AG08396 (cell line): Measurements from ENCODE around the gene DCHS1.
A peak's percentile ranks its signal among the peaks of the same experiment; 100 is the strongest.

ENCODE experiments used
- DNase-seq: peaks from one replicate; pipeline ENCODE4 v3.0.0; 2012; ENCODE audit warnings: low spot score, mixed read lengths

DCHS1 gene

DNA sequence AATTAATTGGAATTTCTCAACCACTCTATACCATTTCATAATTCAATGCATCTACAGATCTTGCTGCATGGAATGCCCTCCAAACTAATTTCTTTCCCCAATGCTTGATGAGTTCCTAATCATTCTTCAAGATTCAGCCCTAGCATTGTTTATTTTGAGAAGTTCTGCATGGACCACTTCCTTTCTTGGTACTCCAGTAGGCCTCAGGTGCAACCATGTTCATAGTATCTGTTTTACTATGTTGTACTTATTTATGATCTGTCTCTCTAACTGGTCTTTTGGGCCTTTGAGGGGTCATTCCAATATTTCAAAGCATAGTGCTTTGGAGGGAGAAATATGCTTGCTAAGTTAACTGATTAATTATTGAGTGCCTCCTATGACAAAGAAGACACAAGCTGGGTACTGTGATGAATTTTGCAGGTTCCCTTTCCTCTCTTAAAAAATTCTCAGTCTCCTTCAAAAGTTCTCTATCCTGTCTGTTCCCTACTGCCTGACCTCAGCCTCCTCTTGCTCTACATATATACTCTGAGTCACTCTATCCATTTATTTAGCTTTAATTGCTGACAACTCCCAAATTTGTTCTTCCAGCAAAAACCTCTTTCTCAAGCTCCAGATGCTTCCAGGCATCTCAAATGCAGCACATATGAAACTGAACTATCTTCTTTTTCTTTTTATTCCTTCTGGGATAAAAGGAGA lies 18.1 kb upstream of the DCHS1 start:
- DNase-seq: no peak

DNA sequence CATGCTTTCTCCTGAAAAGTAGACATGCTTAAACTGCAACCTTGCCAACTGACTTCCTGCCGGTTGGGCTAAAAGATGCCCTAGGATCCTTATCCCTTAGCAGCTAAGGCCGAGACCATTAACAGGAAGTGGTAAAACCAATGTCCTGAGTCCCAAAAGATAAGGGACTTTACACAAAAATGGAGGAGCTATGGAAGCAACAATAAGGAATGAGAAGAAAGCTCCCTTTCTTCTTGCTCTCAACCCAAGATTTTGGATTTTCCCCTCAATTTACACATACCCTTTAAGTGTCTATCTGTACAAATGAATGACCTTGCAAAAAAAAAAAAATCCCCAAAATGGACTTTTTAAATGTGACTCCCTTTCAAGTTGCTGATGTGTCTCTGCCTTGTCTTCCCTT lies 16.4 kb upstream of the DCHS1 start:
- no peak for DNase-seq

DNA sequence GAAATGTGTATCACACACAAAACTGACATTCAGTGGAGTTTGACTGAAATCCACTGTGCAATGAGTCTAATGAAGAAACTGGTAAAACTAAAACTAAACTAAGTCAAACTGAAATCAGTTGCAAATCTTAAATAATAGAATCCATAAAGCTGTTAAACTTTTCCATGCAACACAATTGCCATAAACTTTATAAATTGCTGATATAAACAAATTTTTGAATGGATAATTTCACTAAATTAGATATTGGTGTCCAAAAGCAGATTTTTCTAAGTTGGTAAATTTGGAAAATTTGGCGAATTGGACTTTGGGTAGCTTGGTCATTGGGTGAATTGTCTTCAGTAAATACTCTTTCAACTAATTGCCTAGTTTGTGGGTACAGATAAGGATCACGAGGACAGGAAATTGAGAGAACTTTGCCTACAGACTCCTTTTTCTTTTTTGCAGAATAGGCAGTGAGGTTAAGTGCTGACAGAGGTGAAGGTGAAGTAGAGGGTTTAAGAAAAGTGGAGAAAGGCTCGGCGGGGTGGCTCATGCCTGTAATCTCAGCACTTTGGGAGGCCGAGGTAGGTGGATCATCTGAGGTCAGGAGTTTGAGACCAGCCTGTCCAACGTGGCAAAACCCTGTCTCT lies 14.7 kb upstream of the DCHS1 start:
- DNase-seq: no peak

DNA sequence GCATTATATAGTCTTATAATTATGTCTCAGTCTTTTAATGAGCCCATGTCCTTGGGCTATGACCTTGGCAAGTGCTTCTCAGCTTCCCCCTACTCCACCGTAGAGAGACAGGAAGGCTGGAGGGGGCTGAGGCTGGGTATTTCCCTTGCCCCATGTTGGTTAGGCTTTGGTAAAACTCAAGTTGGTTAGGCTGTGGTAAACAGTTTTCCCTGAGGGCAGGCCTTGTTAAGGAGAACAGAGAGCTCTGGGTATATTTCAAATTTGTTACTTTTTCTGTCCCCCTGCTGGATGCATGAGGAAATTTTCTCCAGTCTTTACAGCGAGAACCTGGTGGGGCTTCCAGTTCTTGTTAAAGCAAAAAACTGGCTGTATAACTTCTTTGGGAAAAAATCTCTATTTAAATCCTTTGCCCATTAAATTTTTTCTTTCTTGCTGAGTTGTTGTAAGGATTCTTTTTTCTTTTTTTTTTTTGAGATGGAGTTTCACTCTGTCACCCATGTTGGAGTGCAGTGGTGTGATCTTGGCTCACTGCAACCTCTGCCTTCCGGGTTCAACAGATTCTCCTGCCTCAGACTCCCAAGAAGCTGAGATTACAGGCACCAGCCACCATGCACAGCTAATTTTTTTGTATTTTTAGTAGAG lies 12.2 kb upstream of the DCHS1 start:
- DNase-seq: no peak

DNA sequence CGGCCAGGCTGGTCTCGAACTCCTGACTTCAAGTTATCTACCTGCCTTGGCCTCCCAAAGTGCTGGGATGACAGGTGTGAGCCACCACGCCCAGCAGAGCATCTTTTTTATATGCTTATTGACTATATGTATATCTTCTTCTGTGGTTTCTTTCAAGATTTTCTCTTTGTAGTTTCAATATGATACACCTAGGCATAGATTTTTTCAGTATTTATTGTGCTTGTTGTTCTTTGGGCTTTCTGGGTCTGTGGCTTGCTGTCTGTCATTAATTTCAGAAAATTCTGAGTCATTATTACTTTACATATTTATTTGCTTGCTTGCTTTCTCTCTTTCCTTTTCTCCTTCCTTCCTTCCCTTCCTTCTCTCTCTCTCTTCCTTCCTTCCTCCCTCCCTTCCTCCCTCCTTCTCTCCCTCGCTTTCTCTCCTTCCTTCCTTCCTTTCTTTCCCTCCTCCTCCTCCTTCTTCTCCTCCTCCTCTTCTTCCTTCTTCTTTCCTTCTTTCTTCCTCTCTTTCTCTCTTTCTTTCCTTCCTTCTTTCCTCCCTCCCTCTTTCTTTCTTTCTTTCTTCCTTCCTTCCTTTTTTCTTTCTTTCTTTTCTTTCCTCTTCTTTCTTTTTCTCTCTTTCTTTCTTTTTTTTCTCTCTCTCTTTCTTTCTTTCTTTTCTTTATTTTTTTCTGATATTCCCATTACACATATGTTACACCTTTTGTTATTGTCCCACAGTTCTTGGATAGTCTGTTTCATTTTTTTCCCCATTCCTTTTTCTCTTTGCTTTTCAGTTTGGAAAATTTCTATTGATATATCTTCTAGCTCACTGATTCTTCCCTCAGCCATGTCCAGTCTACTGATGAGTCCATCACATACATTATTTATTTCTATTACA lies 10.9 kb upstream of the DCHS1 start:
- no peak for DNase-seq

DNA sequence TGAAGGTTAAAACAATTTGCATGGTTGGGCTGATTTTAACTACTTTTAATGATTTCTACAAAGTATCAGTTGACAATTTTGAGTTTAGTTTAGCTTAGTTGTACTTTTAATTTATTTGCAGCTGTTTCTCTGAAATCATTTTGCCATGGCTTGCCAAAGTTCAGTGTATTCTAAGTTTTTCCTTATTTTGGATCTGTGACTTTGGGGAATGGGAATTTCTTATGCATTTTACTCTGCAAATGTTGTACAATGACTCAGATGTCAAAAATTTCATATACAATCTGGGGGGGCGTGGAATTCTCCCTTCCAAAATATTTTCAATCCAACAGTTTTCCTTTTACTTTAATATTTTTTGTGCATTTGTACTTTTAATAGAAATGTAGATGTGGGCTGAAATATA lies 8.9 kb upstream of the DCHS1 start:
- DNase-seq: no peak

DNA sequence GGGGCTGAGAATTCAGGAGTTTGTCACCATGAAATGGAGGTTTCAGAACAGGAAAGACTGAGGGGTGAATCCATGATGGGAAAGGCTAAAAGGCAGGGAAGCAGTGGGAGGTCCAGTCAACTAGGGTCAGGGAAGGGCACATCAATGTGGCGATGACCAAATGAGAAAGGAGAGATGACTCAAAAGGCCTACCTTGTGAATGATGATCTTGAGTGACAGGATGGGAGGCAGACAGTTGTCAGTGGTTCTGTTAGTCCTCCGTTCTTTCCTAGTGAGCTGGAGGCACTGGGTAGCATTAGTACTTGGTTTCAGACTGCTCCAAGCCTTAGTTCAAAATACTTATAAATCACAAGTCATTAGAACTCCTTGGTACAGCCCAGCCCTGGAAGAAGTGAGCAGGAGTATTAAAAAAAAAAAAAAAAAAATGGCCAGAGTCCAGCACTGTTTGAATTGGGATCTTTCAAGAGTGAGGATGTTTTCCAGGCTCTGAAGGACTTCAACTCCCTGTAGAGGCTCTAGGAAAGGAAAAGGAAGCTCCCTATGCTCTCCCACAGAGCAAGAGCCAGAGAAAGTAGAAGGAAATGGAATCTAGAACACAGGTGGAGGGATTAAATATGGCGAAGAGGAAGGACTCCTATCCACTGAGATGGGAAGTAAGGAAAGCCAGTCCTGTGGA lies 8.3 kb upstream of the DCHS1 start:
- no peak for DNase-seq

DNA sequence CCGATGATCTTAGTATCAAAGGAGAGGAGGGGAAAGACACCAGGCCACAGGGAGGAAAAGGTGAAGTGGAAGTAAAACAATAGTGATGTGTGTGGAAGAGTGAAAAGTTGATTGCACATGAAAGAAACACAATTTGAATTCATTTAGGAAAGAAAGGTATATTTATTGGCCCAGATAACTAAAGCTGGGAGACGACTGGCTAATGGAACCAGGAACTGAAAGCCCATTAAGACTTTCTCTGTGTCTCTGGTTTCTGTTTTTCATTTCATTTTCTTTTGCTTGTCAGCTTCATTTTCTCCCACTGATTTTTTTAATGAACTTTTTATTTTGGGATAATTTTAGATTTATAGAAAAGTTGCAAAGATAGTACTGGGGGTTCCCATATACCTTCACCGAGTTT lies 5.1 kb upstream of the DCHS1 start:
- DNase-seq: no peak

DNA sequence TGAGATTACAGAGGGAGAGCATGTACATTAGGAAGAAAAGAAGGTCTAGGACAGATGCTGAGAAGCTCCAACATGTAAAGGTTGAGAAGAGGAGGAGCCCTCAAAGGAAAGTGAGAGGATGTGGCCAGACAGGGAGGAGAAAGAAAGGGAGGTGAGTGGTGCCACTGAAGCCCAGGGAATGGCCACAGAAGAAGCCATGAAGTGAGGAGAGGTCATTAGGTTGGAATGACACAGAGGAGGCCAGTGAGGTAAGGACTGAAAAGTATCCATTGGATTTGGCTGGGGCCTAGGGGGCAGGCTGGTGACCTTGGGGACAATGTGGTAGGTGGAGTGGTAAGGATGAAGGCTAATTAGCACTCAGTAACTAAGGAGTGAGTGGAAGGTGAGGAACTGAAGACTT lies 3.0 kb upstream of the DCHS1 start:
- DNase-seq: no peak

DNA sequence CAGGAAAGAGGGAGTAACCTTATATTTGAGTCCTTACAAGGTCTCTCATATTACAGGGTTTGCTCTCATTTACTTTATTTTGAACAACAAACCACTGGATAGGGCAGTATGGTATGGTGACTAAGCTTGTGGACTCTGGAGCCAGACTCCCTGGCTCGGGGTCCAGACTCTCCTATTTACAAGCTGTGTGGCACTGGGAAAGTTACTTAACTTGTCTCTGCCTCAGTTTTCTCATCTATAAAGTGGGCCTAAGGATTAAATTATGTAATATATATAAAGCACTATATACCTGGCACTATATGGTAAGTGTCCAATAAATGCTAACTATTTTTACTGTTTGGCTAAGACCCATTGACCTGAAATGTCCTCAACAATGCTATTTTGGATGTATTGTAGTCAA lies 1.7 kb upstream of the DCHS1 start:
- no peak for DNase-seq

DNA sequence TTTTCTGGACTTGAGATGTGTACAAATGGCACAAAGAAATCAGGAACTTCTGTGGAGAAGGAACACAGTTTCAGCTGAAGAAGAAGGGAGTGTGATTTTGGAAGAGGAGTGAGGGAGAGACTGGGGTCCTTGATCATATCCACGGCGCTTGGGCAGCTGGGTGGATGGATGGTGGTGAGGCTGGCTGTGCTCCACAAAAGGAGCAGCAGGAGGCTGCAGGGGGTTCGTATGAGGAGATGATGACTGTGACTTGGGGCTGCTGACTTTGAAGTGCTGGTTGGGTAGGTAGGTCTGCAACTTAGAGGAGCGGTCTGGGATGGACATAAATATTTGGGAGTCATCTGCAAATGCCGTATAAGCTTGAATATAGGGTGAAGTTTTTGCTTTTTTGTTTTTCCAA lies 1.3 kb upstream of the DCHS1 start:
- DNase-seq: no peak

DNA sequence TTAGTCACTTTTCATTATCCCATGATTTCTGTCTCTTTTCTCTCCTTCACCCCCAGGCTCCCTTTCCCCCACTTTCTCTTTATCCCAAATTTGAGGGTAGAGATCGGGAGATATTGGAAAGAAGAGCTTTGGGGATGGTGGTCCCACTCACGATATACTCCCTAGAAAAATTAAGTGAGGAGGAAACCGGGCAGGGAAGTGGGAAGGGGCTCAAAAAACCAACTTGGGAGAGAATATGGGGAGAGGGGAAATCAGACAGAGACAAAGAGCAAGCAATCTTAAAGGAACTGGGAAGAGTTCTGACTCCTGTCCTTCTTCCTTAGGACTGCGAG lies 941 bp upstream of the DCHS1 start:
- DNase-seq: no peak

DNA sequence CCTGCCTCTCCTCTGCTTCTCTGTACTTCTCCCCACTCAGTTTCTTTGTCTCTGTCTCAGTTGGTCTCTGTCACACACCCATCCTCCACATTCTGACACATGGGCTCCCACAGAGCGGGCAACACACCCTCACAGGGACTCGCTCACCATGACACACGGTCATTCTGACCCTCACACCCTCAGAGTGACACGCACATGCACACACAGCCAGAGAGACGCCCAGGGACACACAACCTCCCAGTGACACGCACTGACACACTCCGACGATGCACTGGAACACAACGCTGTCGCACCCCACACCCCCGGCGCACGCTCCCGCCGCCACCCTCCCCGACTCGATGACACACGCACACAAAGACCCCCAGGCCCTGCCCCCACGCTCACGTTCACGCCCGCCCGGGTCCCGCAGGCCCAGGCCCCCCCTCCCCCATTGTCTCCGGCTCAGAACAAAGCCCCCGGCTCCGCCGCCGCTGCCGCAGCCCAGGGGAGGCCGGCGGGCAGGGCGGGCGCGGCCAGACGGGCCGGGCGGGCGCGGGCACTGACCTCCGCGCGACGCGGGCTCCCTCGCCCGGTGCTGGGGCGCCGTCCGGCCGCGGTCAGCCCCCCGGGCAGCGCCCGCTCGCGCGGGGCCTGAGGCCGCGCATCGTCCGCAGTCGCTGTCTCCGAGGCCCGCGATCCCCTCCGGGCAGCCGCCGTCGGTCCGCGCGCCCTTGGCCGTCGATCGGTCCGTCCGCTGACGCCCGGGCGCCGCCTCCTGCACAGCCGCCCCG lies 404 bp downstream of the DCHS1 start:
- DNase-seq: peak; percentile 52

DNA sequence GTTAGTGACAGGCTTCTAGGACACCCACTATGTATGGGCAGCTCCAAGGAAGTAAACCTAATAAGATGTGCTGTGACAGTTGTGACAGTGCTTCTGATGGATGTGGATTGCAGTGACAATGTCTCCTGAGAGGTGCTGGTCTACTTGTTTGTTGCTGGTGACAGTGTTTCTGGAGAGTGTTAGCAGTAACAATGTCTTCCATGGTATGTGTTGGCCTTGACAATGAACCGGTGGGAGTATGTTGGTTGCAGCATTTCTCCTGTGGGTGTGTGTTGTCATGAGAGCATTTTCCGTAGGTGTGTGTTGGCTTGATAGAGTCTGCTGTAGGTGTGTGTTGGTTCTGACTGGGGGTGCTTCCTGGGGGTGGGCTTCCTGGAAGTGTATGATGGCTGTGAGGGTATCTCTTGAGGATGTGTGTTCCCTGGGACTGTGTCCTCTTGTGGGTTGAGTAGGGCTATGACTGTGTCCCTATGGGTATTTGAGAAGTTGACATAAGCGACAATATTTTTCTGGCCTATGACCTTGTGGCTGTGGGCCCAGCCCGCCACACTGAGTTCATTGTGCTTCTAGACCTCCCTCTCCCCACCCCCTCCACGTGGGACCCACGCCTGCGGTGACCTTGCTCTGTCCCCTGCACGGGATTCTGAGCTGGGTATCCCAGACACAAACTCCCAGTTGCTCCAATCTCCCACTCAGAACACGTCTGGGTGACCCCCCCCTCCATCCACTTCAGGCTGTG lies 1.2 kb downstream of the DCHS1 start:
- no peak for DNase-seq

DNA sequence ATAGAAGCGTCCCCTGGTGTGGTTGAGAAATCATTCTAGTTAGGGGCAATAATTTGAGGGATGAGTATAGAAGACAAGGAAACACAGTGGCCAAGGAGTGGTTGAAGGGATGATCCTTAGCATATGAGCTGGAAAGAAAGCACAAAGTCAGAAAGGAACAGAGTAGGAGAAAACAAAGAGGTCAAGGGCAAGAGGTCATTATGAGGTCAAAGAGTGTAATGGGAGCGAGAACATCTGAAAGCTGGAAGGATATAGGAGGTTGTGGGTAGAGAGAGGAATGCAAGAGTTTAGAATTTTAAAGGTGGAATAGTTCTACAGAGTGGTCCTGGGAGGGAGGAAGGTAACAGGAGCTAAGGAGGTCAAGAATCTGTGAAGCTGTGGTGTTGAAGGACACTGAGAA lies 2.0 kb downstream of the DCHS1 start:
- DNase-seq: no peak

DNA sequence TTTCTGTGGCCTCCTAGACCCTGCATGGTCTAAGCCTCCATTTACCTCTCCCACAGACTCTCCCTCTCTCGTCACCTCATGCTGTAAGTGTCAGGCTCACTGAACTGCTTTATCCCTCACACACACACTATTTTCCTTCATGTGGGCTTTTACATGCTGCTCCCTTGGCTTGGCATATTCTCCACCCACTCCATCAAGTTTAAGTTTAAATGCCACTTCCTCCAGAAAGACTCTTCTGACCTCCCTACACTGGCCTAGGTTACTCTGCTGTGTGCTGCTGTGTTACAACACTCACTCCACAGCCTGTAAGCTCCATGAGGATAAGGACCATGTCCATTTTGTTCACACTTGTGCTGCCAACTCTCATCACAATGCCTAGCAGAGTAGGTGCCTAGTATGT lies 2.5 kb downstream of the DCHS1 start:
- no peak for DNase-seq

DNA sequence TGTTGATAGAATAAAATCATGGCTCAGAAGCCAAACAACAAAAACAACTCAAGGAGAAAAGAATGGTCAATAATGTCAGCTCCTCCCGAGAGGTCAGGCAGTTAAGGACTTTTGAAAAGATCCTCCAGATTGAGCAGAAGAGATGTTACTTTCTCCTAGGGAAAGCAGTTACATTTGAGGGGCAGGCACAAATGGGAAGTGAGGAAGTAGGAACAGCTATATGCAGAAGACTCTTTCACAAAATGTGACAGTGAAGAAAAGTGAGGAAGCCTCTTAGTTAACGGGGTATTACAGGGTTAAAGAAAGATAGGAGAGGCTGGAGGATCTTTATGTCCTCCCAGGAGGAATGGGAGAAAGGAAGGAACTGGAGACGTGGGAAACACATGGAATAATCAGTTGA lies 3.4 kb downstream of the DCHS1 start:
- no peak for DNase-seq

DNA sequence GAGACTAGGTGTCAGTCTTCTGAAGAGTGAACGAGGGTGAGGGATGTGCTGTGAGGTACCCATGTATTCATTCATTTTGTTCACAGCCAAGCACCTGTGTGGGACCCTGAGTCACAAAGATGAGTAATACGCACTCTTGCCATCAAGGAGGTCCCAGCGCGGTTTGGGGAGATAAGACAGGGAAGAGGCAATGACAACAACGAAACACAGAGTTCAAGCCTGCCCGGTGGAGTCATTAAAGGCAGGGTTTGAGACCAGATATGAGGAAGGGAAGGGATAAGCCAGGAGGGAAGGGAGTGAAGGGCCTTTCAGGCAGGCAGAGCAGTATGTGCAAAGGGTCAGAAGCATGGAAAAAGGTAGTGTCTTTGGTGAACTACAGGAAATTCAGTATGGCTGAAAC lies 4.6 kb downstream of the DCHS1 start:
- no peak for DNase-seq

DNA sequence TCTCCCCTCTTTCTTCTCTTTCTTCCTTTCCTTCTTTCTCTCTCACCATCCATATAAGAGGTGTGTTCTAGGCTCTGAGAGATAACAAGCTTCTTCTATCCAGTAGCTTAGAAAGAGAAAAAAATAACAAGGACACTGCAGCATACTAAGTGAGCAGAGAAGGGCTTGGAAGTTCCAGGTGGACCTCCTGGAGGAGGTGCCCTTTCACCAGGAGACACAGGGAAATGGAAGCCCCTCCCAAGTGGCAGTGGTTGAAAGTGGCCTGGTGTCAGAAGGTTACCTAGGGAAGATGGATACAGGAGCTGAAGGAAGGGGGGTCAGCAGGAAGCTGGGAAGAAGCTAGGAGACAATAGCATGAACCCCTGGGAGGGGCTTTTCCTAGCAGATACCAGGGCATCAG lies 5.5 kb downstream of the DCHS1 start:
- DNase-seq: no peak

DNA sequence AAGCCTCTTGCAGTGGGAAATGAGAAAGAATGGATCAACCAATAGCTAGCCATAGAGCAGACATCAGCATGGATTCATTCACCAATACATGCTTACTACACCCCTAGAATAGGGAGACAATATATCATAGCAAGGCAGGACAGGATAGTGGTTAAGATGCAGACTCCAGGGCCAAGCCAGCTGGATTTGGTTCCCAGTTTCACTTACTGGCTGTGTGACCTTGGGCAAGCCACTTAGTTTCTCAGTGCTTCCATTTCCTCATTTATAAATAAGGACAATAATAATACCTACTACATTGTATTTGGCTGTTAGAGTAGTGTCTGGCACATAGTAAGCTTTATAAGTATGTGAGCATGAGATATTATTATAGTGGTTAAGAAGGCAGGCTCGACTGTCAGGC lies 7.1 kb downstream of the DCHS1 start:
- DNase-seq: no peak

DNA sequence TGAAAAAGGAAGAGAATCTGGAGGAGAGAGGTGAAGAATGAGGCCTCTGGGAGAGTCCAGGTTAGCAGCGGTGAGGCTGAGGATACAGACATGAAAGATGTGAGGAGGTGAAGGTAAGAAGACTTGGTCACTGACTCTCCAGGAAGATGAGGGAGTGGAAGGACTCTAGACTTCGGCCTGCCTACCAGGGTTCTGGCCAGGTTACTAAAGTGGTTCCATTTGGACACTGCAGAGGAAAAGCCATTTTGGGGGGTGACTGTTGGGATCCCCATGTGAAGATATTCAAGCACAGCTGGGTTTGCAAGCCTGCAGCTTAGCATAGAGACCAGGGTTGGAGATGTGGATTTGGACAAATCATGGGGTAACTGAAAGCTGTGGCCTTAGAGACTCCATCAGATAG lies 7.8 kb downstream of the DCHS1 start:
- DNase-seq: no peak
